Measurements from ENCODE around the gene CPNE9.
A peak's percentile ranks its signal among the peaks of the same experiment; 100 is the strongest.

Gene CPNE9

GRCh38 chr3:9687514-9687913 is 16.1 kb upstream of the CPNE9 start:
- no peak for DNase-seq (ENCODE audit: low read depth in 3 of 3)

- DNase-seq (ENCODE audit: low read depth in 3 of 3) = no peak
These were observed 14.7 kb upstream of the CPNE9 start for GRCh38 chr3:9688961-9689360.

- no peak for DNase-seq (ENCODE audit: low read depth in 3 of 3)
These were observed 13.9 kb upstream of the CPNE9 start for GRCh38 chr3:9689757-9690156.

GRCh38 chr3:9690451-9691450 is 12.9 kb upstream of the CPNE9 start:
- DNase-seq (ENCODE audit: low read depth in 3 of 3) = no peak

GRCh38 chr3:9691636-9692035 is 12.0 kb upstream of the CPNE9 start:
- DNase-seq (ENCODE audit: low read depth in 3 of 3) = no peak

GRCh38 chr3:9692416-9692815 is 11.2 kb upstream of the CPNE9 start:
- no peak for DNase-seq (ENCODE audit: low read depth in 3 of 3)

GRCh38 chr3:9695345-9695744 is 8.3 kb upstream of the CPNE9 start:
- DNase-seq (ENCODE audit: low read depth in 3 of 3) = no peak

- DNase-seq (ENCODE audit: low read depth in 3 of 3) = no peak
These were observed 7.9 kb upstream of the CPNE9 start for GRCh38 chr3:9695746-9696145.

- DNase-seq (ENCODE audit: low read depth in 3 of 3) = no peak
These were observed 7.0 kb upstream of the CPNE9 start for GRCh38 chr3:9696480-9697220.

GRCh38 chr3:9697892-9698291 is 5.7 kb upstream of the CPNE9 start:
- no peak for DNase-seq (ENCODE audit: low read depth in 3 of 3)

- no peak for DNase-seq (ENCODE audit: low read depth in 3 of 3)
These were observed 5.3 kb upstream of the CPNE9 start for GRCh38 chr3:9698293-9698692.

- DNase-seq (ENCODE audit: low read depth in 3 of 3) = no peak
These were observed 3.1 kb upstream of the CPNE9 start for GRCh38 chr3:9700536-9700935.

GRCh38 chr3:9701006-9701405 is 2.6 kb upstream of the CPNE9 start:
- no peak for DNase-seq (ENCODE audit: low read depth in 3 of 3)

GRCh38 chr3:9701711-9702110 is 1.9 kb upstream of the CPNE9 start:
- no peak for DNase-seq (ENCODE audit: low read depth in 3 of 3)

GRCh38 chr3:9703240-9703639 is 393 bp upstream of the CPNE9 start:
- DNase-seq (ENCODE audit: low read depth in 3 of 3) = no peak

GRCh38 chr3:9704347-9705322 is 1.0 kb downstream of the CPNE9 start:
- DNase-seq (ENCODE audit: low read depth in 3 of 3) = peak in 1 of 3 experiments; percentile 8

- DNase-seq (ENCODE audit: low read depth in 3 of 3) = no peak
These were observed 6.6 kb downstream of the CPNE9 start for GRCh38 chr3:9710174-9710739.

- no peak for DNase-seq (ENCODE audit: low read depth in 3 of 3)
These were observed 8.8 kb downstream of the CPNE9 start for GRCh38 chr3:9712415-9712814.

GRCh38 chr3:9713142-9713541 is 9.5 kb downstream of the CPNE9 start:
- DNase-seq (ENCODE audit: low read depth in 3 of 3) = no peak

GRCh38 chr3:9715136-9715535 is 11.5 kb downstream of the CPNE9 start:
- no peak for DNase-seq (ENCODE audit: low read depth in 3 of 3)

GRCh38 chr3:9715764-9716437 is 12.3 kb downstream of the CPNE9 start:
- DNase-seq (ENCODE audit: low read depth in 3 of 3) = no peak
